Fibroblast of lung (primary cell): ENCODE results near the gene USP24.

Experiments used
- EZH2 ChIP-seq: IDR thresholded peaks from 2 replicates; pipeline ENCODE4 v1.5.1; 2012; ENCODE audit warnings: low read length, control low read depth, mild to moderate bottlenecking; ENCODE audit errors: missing control alignments
- TF ChIP-seq, protein P1 (sequence below), 2 donors: IDR thresholded peaks in 1 of 2; conservative IDR thresholded peaks in 1 of 2; 1 replicate in 1 of 2; 2 replicates in 1 of 2; pipeline ENCODE4 v1.5.1; 2011 to 2012; ENCODE audit warnings: low read length in 2 of 2, control low read depth in 1 of 2, inconsistent platforms in 1 of 2, low read depth in 1 of 2, mild to moderate bottlenecking in 1 of 2

DNA sequence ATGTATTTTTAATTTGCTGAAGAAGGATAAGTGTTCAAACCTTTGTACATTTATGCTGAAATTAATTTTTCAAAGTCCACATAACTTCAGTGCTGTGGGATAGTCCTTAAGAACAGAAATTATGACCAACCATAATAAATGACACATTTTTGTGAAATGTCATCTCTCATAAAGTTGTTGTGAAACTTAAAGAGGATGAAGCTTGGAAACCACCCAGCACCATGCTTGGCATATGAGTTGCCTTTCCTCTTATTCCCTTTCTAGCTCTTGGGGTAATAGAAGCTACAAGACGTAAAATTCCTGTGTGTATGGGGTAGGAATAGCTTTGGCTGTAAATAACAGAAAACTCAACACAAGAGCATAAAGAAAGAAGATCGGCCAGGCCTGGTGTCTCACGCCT, 18.9 kb upstream of the USP24 start:
- TF ChIP-seq, protein P1, sequence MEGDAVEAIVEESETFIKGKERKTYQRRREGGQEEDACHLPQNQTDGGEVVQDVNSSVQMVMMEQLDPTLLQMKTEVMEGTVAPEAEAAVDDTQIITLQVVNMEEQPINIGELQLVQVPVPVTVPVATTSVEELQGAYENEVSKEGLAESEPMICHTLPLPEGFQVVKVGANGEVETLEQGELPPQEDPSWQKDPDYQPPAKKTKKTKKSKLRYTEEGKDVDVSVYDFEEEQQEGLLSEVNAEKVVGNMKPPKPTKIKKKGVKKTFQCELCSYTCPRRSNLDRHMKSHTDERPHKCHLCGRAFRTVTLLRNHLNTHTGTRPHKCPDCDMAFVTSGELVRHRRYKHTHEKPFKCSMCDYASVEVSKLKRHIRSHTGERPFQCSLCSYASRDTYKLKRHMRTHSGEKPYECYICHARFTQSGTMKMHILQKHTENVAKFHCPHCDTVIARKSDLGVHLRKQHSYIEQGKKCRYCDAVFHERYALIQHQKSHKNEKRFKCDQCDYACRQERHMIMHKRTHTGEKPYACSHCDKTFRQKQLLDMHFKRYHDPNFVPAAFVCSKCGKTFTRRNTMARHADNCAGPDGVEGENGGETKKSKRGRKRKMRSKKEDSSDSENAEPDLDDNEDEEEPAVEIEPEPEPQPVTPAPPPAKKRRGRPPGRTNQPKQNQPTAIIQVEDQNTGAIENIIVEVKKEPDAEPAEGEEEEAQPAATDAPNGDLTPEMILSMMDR (conservative IDR thresholded peaks at IDR 0.05 in 1 of 2, IDR thresholded peaks at IDR 0.05 in 1 of 2; ENCODE audit: low read depth in 1 of 2, low read length in 2 of 2) = no peak
- no peak for TF ChIP-seq EZH2
